22Rv1 (cell line): ENCODE data around the gene SLC25A21.

Experiments
- H3K27ac ChIP-seq: fragments of 450-650 bp; 2 replicates; pipeline ENCODE4 v1.5.1; 2017
- ZFX ChIP-seq: fragments of 450-650 bp; IDR thresholded peaks from 2 replicates; pipeline ENCODE4 v1.6.1; 2017; ENCODE audit warnings: antibody characterized with exemption, borderline replicate concordance
- TF ChIP-seq, protein P1 (sequence below): fragments of 450-650 bp; IDR thresholded peaks from 2 replicates; pipeline ENCODE4 v1.5.1; 2017; ENCODE audit warnings: mild to moderate bottlenecking

SLC25A21 gene

DNA sequence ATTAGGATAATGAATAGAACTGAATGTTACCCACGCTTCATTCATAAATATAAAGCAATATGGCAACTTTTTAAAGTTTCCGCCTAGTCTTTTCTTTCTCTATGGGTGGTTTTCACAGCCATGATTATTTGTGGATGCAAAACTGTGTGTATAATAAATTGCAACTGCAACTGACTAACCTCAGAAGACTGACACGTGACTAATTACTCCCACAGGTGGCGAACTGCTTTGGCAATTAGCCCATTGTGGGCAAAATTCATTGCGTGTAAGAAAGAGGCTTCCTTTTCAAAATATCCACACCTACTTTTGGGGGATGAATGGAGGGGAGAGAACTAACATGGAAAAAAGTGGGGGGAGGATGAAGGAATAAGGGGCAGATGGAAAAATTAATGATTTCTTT lies 79.0 kb downstream of the SLC25A21 start:
- TF ChIP-seq ZFX = no peak
- TF ChIP-seq, protein P1, sequence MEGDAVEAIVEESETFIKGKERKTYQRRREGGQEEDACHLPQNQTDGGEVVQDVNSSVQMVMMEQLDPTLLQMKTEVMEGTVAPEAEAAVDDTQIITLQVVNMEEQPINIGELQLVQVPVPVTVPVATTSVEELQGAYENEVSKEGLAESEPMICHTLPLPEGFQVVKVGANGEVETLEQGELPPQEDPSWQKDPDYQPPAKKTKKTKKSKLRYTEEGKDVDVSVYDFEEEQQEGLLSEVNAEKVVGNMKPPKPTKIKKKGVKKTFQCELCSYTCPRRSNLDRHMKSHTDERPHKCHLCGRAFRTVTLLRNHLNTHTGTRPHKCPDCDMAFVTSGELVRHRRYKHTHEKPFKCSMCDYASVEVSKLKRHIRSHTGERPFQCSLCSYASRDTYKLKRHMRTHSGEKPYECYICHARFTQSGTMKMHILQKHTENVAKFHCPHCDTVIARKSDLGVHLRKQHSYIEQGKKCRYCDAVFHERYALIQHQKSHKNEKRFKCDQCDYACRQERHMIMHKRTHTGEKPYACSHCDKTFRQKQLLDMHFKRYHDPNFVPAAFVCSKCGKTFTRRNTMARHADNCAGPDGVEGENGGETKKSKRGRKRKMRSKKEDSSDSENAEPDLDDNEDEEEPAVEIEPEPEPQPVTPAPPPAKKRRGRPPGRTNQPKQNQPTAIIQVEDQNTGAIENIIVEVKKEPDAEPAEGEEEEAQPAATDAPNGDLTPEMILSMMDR = no peak
- H3K27ac ChIP-seq = no peak overlapping the region

GRCh38 chr14:37091651-37092050 lies 80.8 kb downstream of the SLC25A21 start:
- no peak overlapping the region for H3K27ac ChIP-seq
- TF ChIP-seq, protein P1 = no peak
- TF ChIP-seq ZFX = no peak

DNA sequence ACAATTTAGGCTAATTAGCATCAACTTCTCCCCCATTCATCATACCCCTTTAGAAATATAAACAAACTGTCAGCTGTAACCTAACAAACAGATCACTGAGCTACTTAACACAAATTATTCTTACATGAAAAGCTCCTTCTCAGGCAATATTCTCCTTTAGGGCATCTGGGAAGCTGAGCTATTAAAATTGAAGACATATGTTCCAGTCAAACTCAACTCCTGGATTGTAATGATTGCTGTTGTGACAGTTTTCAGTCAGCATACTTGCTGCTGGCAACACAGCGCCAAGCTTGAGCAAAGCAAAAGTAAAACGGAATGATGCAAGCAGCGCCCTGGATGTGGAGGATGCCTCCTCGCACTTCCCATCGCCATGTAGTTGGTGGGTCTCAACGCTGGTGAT lies 82.4 kb downstream of the SLC25A21 start:
- H3K27ac ChIP-seq = no peak overlapping the region

GRCh38 chr14:37089410-37089809 lies 83.0 kb downstream of the SLC25A21 start:
- no peak overlapping the region for H3K27ac ChIP-seq

More for the DNA sequence above, 82.4 kb downstream of the SLC25A21 start:
- TF ChIP-seq, protein P1 = no peak
- no peak for TF ChIP-seq ZFX

DNA sequence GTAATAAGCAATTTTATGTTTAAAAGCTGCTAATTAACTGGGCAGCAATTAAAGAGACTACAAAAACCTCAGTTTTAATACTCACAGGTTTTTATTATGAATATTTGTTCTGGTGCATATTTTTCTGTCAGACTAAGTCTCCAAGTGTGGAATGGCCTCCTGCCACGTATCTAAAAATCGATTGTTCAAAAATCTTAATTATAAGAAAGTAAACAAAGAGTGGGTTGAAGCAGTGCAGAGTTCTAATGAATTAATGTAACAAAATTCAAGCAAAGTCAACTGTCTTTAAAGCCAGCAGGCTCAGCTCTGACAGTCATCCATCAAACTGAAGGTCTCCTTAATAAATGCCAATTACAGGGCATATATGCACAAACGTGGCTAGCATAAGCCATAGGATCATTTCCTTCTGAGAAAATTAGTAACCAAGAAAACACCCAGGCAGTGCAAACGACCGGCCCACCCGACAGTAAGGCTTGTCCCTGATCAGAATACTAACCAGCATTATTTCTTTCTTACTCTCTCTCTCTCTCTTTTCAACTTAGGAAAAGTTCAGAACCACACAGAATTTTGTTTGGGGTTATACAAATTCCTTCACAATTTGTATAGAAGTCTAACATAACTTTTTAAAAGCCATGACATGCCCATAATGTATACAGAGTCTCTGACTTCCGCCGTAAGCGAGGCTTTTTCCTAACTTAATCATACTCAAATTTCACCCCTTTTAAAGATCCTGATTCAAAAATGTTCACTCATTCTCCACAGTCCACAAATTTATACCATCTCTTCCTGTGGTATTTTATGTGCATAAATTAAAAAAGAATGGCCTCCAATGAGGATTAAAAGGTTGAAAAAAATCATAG lies 83.8 kb downstream of the SLC25A21 start:
- no peak overlapping the region for H3K27ac ChIP-seq
- TF ChIP-seq, protein P1 = no peak
- no peak for TF ChIP-seq ZFX

More at GRCh38 chr14:37089410-37089809, 83.0 kb downstream of the SLC25A21 start:
- no peak for TF ChIP-seq ZFX
- TF ChIP-seq, protein P1 = no peak

DNA sequence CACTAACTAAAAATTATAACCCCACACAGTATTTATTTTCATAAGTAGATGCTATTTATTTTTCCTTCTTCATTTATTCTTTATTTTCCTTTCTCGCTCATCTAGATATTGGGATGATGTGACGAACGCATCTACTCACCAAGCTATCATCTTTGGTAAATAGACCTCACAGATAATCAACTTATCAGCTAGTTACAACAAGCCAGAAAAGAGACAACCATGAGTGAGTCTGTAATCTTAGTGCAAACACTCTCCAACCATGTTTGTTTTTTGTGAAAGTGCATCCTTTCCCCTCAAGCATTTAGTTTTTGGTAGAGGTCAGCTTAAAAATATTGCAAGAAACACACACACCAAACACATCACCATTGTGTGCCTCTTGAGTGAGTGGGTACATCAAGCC lies 84.9 kb downstream of the SLC25A21 start:
- TF ChIP-seq ZFX = no peak
- TF ChIP-seq, protein P1 = no peak
- H3K27ac ChIP-seq = no peak overlapping the region

- no peak overlapping the region for H3K27ac ChIP-seq
- TF ChIP-seq, protein P1 = no peak
- no peak for TF ChIP-seq ZFX
These were observed 88.8 kb downstream of the SLC25A21 start for GRCh38 chr14:37083599-37083998.
